Measurements from ENCODE around the gene RPL27A.

RPL27A gene

DNA sequence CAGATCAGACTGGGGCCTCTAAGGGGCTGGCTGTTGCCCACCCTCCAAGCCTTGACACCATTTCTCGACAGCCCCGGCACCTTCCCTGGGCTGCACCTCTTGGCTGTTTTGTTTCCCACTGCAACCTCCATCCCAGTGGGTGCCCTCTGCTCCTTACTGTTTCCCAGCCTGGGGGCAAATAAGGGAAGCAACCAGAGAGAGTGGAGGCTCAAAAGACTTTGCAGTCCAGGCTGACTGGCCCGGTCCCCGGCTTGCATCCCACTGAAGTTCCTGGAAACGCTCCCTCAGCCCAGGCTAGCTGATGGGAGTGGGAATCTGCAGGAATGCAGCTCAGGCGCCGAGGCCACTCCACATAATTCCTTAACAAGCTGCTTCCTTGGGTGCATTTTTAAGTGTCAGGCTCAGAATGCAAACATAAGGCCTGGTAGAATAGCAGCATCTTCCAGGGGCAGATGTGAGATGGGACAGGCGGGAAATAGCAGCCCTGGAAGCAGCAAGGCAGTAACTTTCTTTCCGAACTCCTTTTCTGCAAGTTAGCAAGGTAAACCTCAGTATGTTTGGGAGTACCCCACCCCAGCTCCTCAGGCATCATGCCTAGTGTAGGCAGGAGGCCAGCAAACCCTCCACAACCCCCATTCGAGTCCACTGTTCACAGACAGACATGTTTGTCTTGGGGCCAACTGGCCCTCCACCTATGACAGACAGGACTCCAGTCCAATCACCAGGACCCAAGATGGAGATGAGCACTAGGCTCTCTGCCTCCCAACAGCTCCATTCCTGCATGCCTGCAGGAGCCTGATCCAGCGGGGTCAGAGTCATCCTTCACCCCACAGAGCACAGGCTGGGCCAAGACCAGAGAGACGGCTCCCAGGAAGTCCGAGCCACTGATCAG, 39.3 kb downstream of the RPL27A start:
- DNase-seq (ENCODE audit: low read depth): no peak

GRCh38 chr11:8722809-8723208, 40.2 kb downstream of the RPL27A start:
- DNase-seq (ENCODE audit: low read depth): no peak

DNA sequence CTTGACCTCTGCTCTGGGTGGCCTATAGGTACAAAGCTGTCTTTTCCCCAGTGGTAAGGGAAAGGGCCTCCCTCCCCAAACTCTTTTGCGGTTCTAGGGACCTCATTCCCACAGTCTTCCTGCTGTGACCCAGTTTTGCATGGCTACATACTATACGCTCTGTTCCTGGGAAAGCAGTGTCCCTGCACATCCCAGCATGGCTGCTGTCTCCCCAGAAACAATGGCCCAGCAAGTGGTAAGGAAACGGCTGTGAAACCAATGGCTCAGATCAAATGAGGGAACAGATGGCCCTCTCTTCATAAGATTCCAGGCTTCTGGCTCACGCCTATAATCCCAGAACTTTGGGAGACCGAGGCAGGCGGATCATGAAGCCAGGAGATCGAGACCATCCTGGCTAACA, 41.1 kb downstream of the RPL27A start:
- DNase-seq (ENCODE audit: low read depth): no peak

DNA sequence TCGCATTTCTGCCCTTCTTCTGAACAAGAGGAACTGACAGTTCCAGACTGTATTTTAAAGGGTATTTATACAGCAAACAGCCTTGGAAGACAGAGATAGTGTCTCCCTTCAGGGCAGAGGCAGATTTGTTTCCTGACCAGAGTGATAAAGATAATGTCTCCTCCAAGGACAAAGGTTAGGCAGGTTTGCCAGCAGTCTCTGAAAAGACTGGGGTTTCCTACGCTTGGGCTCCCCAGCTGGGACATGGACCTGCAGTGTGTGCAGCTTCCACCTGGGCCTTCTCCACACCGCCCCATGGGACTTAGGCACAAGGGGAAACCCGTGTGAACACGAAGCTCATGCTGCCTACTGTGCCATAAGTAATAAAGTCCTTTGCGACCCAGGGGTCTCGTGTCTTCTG, 42.1 kb downstream of the RPL27A start:
- no peak for DNase-seq (ENCODE audit: low read depth)

DNA sequence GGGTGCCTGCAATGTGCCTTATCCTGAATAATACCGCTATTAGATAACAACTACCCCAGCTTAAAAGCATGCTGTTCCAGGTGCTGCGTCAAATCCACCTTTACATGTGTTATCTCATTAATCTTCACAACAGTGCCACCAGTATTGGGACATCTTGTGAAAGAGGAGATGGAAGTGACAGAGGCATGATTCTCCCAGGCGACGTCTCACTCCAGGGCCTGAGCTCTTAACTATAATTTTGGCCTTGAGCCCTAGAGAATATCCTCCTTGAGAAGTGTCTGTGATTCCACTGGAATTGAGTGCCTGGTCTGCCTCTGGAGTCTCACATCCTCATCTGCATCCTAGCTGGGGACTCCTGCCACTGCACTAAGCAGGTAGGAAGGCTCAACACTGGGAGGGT, 43.8 kb downstream of the RPL27A start:
- DNase-seq (ENCODE audit: low read depth): no peak

DNA sequence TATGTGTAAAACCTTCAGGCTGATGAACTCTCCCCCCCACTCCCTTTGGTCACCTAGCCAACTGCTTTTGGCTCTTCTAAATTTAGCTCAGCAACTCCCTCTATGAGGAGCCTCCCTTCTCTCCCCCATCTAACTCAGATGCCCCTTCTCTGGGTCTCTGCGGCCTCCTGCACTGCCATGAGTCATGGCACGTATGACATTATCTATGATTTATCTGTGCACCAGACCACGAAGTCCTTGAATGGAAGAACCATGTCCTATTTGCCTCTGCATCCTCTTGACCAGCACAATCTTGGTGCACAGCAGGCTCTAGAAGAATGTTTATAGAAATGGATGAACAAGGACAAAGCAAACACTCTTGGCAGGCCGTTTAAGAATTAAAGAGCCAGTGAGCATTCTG, 46.0 kb downstream of the RPL27A start:
- DNase-seq (ENCODE audit: low read depth): no peak

GRCh38 chr11:8729067-8729466, 46.5 kb downstream of the RPL27A start:
- no peak for DNase-seq (ENCODE audit: low read depth)

GRCh38 chr11:8729837-8730696, 47.5 kb downstream of the RPL27A start:
- DNase-seq (ENCODE audit: low read depth): no peak

- DNase-seq (ENCODE audit: low read depth): no peak
Measured at GRCh38 chr11:8730697-8731020, 48.1 kb downstream of the RPL27A start.

DNA sequence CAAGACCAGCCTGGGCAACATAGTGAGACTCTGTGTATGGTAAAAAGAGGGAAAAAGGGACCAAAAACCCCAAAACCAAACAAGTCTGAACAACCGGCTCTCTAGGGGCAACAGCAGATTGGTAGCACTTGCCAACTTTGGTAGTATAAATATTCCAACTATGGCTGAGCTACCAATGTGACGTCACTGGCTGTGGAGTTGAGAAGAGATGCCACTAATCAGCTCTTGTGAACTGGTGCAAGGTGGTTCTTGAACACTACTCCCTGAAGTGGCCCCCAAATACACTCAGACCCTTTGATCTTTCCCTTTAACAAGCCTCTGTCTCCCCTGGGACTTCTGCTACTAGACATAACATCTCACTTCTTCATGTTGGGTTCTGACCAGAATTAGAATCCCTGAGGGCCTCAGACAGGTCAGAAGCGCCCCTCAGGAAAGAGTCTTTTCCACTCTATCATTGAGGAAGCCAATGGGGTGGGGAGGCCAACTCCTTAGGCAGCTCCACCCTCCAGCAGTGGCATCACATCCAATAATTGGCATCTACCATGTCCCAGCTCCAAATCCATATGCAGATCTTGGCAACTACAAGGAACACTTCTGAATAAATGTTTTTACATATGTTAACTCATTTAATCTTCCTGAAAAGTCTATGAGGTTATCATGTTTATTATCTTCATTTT, 49.2 kb downstream of the RPL27A start:
- DNase-seq (ENCODE audit: low read depth): no peak

DNA sequence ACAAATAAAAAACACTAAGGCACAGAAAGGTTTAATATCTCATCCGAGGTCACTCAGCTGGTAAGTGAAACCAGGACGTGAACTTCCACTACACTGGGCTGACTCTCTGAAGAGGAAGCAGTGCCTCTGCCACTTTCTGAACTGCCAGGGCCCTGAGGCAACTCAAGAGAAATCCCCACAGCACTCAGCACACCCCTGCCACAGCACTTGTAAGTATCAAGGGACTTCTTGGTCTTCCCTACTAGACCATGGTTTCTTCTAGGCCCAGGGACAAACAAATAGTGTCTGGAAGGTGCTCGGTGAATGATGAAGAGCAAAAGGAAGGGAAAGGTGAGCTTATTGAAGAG, 49.7 kb downstream of the RPL27A start:
- no peak for DNase-seq (ENCODE audit: low read depth)

DNA sequence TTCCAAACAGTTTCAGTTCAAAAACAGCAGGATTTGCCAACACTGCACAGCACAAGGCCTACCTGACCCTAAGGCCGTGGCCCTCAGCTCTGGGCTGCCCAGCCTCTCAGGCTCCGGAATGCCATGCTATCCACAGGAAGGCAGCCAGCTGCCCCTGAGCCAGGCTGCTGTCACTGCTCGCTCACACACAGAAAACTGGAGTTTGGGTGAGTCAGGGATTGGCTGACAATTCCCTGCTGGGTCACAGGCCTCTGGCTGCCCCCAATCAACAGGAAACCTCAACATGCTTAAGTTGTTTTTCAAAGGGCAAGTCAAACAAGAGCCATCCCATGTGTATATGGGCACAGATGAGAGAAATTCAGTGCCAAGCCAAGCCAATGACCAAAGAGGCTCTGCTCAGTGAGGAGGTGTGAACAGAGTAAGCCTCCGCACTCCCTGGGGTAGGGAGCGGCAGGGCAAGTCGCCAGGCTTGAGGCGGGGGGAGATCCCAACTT, 50.2 kb downstream of the RPL27A start:
- no peak for DNase-seq (ENCODE audit: low read depth)

GRCh38 chr11:8733852-8734251, 51.3 kb downstream of the RPL27A start:
- DNase-seq (ENCODE audit: low read depth): no peak

DNA sequence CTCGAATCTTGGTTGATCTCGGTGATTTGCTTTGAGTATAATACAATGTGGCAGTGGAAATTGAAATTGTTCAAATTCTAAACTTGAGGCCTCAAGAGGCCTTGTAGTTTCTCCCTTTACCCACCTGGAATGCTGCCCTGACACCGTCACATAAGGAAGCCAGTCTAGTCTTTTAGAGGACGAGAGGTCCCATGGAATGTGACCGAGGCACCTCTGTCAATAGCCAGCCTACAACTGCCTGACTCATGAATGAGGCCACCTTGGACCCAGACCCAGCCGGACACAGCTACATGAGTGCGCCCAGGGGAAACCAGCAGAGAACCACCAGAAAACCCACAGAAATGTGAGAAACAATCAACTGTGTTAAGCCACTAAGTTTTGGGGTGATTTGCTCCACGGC, 52.5 kb downstream of the RPL27A start:
- DNase-seq (ENCODE audit: low read depth): no peak

DNA sequence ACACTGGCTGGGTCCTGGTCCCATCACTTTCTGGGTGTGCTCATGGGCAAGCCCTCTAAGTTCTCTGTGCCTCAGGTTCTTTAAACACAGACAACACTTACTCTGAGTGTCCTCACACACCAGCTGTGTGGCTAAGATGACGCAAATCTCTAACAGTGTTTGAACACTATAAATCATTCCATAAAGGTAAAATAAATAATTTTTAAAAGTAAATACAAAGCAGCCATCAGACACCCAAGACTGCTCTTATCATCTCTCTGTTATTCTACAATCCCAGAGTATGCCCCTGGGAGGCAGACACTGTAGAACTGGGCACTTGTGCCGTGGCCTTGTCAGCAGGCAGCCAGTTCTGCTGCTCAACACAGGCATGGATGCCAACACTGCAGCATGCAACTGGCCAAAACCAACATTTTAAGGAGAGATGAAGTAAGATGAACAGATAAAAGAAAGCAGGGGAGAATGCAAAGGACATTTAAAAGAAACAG, 56.8 kb downstream of the RPL27A start:
- DNase-seq (ENCODE audit: low read depth): no peak
